BJ (cell line): ENCODE measurements around the gene COMMD3. TPM values are rescaled to one million over a fixed set of nuclear protein-coding genes. Genes with fewer than 3 reads are reported as not detected.

Source experiments
- CTCF ChIA-PET: fragments of 350-600 bp; formaldehyde crosslinking; extraction: SDS; loops from one replicate; lab custom pipeline; 2021; ENCODE audit warnings: antibody characterized with exemption, inconsistent platforms; lab: Yijun Ruan, JAX
- POLR2A ChIA-PET: fragments of 300-600 bp; sonication (Branson Sonifier 250); formaldehyde crosslinking; extraction: SDS; loops from one replicate; lab custom pipeline; 2021; ENCODE audit warnings: antibody characterized with exemption; lab: Charles Lee
- DNase-seq: peaks from one replicate; pipeline ENCODE4 v3.0.0-alpha.2; 2011; ENCODE audit warnings: low read depth
- H3K27me3 ChIP-seq: 2 replicates; pipeline ENCODE4 v1.6.0; 2011; ENCODE audit warnings: low read length; ENCODE audit not compliant: control insufficient read depth, insufficient read depth
- H3K36me3 ChIP-seq: 2 replicates; pipeline ENCODE4 v1.5.1; 2011; ENCODE audit warnings: low read length; ENCODE audit not compliant: control insufficient read depth, insufficient read depth
- H3K4me3 ChIP-seq: 2 replicates; pipeline ENCODE4 v1.5.1; 2011; ENCODE audit warnings: low read depth, mild to moderate bottlenecking, control low read depth, low read length
- CTCF ChIP-seq: IDR thresholded peaks from 2 replicates; pipeline ENCODE4 v1.5.1; 2011; ENCODE audit warnings: low read depth, mild to moderate bottlenecking, control low read depth, inconsistent platforms, low read length, moderate library complexity; ENCODE audit not compliant: insufficient read depth
- polyA plus RNA-seq: library from polyadenylated mRNA; depleted of rRNA; stranded (reverse); fragments of >200 nt; gene quantifications from 2 replicates; pipeline ENCODE4 v1.2.3, GENCODE V29; 2011

The COMMD3 gene
- polyA plus RNA-seq, 1 experiment, result 20.9 TPM

GRCh38 chr10:22341190-22341925, 25.2 kb downstream of the COMMD3 start:
- ChIA-PET POLR2A (no interaction called here), CTCF (no interaction called here)
- TF ChIP-seq CTCF, result no peak
- H3K27me3 ChIP-seq, result peaks cover 46% of the 10 kb centered on the region
- H3K4me3 ChIP-seq, result peak overlapping the region; percentile 76
- DNase-seq, result no peak
- no peaks in the 10 kb centered on the region for H3K36me3 ChIP-seq

GRCh38 chr10:22341926-22342196, 25.7 kb downstream of the COMMD3 start:
- ChIA-PET POLR2A (no interaction called here), CTCF (no interaction called here)
- Histone ChIP-seq H3K27me3 (peaks cover 42% of the 10 kb centered on the region), H3K36me3 (no peaks in the 10 kb centered on the region), H3K4me3 (no peak overlapping the region)
- no peak for DNase-seq
- no peak for TF ChIP-seq CTCF

GRCh38 chr10:22342421-22342820, 26.2 kb downstream of the COMMD3 start:
- CTCF ChIA-PET, result no interaction called here
- POLR2A ChIA-PET, result no interaction called here
- DNase-seq, result no peak
- Histone ChIP-seq H3K4me3 (no peak overlapping the region), H3K36me3 (no peaks in the 10 kb centered on the region), H3K27me3 (peaks cover 40% of the 10 kb centered on the region)
- no peak for TF ChIP-seq CTCF

GRCh38 chr10:22343731-22344130, 27.5 kb downstream of the COMMD3 start:
- CTCF ChIA-PET, result interaction anchor here (0.8 to 2.1 kb wide), 2 partner anchors 20 to 645 kb away, joined by 3 to 5 read pairs; no protein-coding TSS in a partner anchor

GRCh38 chr10:22344249-22344648, 28.1 kb downstream of the COMMD3 start:
- no peak for TF ChIP-seq CTCF
- CTCF ChIA-PET, result interaction anchor here (0.7 to 2.1 kb wide), 2 partner anchors 351 to 644 kb away, joined by 3 to 5 read pairs; no protein-coding TSS in a partner anchor

More at GRCh38 chr10:22343731-22344130, 27.5 kb downstream of the COMMD3 start:
- POLR2A ChIA-PET, result no interaction called here
- TF ChIP-seq CTCF, result no peak
- DNase-seq, result no peak
- Histone ChIP-seq H3K27me3 (peaks cover 33% of the 10 kb centered on the region), H3K4me3 (no peak overlapping the region), H3K36me3 (no peaks in the 10 kb centered on the region)

More at GRCh38 chr10:22344249-22344648, 28.1 kb downstream of the COMMD3 start:
- POLR2A ChIA-PET, result no interaction called here
- Histone ChIP-seq H3K36me3 (no peaks in the 10 kb centered on the region), H3K27me3 (peaks cover 29% of the 10 kb centered on the region), H3K4me3 (no peak overlapping the region)
- no peak for DNase-seq
